HFFc6 (cell line): ENCODE results near the gene PRKCE. TPM values are rescaled to one million over a fixed set of nuclear protein-coding genes. Genes with fewer than 3 reads are reported as not detected.

Experiments used
- DNase-seq: peaks from one replicate; pipeline ENCODE4 v3.0.0-alpha.2; 2018
- H3K27ac Mint-ChIP-seq: 2 replicates; pipeline ENCODE4 v1.8.0; 2020; ENCODE audit warnings: mild to moderate bottlenecking, mixed read lengths
- H3K27me3 Mint-ChIP-seq: 2 replicates; pipeline ENCODE4 v1.8.0; 2021; ENCODE audit warnings: mild to moderate bottlenecking, moderate library complexity, mixed read lengths; ENCODE audit not compliant: insufficient read depth
- H3K36me3 Mint-ChIP-seq: 2 replicates; pipeline ENCODE4 v1.8.0; 2021; ENCODE audit warnings: low read depth, mixed read lengths
- H3K4me1 Mint-ChIP-seq: 2 replicates; pipeline ENCODE4 v1.8.0; 2020; ENCODE audit warnings: low read depth, mixed read lengths
- H3K4me3 Mint-ChIP-seq: 2 replicates; pipeline ENCODE4 v1.8.0; 2020; ENCODE audit warnings: mild to moderate bottlenecking, moderate library complexity, mixed read lengths
- H3K9me3 Mint-ChIP-seq: 2 replicates; pipeline ENCODE4 v1.8.0; 2020; ENCODE audit warnings: mild to moderate bottlenecking, mixed read lengths
- total RNA-seq, 6 experiments: library from RNA; stranded (reverse); fragmentation: NEBNext Ultra II Directional; extraction: Animal tissue kit (Norgen Biotek cat#: 25700); gene quantifications; 2 replicates in 1 of 6; 3 replicates in 5 of 6; pipeline ENCODE4 v1.2.3, GENCODE V29; 2021
- TF ChIP-seq, protein P1 (sequence below): fragments of 200-600 bp; sonication (generic); IDR thresholded peaks from 2 replicates; pipeline ENCODE4 v1.5.0; 2021; ENCODE audit warnings: antibody characterized with exemption, mild to moderate bottlenecking

Gene PRKCE
- total RNA-seq, 6 experiments from 2014 or later = 10.8 to 13.7 (median 12.0) TPM

DNA sequence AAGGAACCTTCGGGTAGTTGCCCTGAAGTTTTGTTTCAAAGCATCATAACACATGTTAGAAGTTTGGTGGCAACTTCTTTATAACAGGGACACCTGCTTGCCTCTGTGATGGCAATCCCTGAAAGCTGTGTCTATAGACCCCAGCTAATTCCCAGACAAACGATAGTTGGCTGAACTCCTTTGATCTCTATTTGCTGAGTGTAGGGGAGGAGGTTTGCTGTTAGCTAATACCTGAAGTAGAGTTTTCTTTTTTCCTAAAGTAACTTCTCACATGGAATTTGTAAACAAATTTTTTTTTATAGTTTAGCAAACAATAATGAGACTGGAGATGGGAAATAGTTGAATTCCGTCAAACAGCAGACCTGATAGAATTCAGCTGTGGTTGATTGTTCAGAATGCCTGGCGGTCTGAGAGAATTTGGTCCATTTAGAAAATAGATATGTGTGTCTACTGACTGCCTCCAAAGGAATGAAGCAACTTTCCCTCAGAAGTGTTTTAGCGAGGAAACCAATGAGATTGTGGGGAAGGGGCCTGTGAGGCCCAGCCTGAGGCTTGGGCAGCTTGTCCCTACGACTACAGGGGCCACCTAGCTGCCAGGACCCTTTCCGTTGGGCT, 522.3 kb downstream of the PRKCE start:
- H3K27ac Mint-ChIP-seq = no peak overlapping the region
- H3K27me3 Mint-ChIP-seq = peaks cover 2% of the 10 kb centered on the region
- peaks cover 10% of the 10 kb centered on the region; the same call in 1 of the 2 replicates for H3K36me3 Mint-ChIP-seq
- H3K9me3 Mint-ChIP-seq = no peaks in the 10 kb centered on the region
- TF ChIP-seq, protein P1, sequence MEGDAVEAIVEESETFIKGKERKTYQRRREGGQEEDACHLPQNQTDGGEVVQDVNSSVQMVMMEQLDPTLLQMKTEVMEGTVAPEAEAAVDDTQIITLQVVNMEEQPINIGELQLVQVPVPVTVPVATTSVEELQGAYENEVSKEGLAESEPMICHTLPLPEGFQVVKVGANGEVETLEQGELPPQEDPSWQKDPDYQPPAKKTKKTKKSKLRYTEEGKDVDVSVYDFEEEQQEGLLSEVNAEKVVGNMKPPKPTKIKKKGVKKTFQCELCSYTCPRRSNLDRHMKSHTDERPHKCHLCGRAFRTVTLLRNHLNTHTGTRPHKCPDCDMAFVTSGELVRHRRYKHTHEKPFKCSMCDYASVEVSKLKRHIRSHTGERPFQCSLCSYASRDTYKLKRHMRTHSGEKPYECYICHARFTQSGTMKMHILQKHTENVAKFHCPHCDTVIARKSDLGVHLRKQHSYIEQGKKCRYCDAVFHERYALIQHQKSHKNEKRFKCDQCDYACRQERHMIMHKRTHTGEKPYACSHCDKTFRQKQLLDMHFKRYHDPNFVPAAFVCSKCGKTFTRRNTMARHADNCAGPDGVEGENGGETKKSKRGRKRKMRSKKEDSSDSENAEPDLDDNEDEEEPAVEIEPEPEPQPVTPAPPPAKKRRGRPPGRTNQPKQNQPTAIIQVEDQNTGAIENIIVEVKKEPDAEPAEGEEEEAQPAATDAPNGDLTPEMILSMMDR = no peak
- no peak overlapping the region for H3K4me3 Mint-ChIP-seq
- DNase-seq = no peak
- H3K4me1 Mint-ChIP-seq = peaks cover 71% of the 10 kb centered on the region

- peaks cover 10% of the 10 kb centered on the region; the same call in 1 of the 2 replicates for H3K36me3 Mint-ChIP-seq
- peaks cover 72% of the 10 kb centered on the region for H3K4me1 Mint-ChIP-seq
- TF ChIP-seq, protein P1 = no peak
- H3K27ac Mint-ChIP-seq = peak overlapping the region; percentile 31; the same call in 1 of the 2 replicates
- H3K4me3 Mint-ChIP-seq = no peak overlapping the region
- no peak for DNase-seq
- H3K27me3 Mint-ChIP-seq = peaks cover 2% of the 10 kb centered on the region
- H3K9me3 Mint-ChIP-seq = no peaks in the 10 kb centered on the region
Measured at GRCh38 chr2:46174345-46175170, 523.1 kb downstream of the PRKCE start.

GRCh38 chr2:46175419-46175818, 523.9 kb downstream of the PRKCE start:
- peak; percentile 26 for DNase-seq
- no peaks in the 10 kb centered on the region for H3K9me3 Mint-ChIP-seq
- H3K4me1 Mint-ChIP-seq = peaks cover 72% of the 10 kb centered on the region
- TF ChIP-seq, protein P1 = no peak
- peaks cover 2% of the 10 kb centered on the region for H3K27me3 Mint-ChIP-seq
- H3K4me3 Mint-ChIP-seq = no peak overlapping the region
- H3K36me3 Mint-ChIP-seq = peaks cover 10% of the 10 kb centered on the region; the same call in 1 of the 2 replicates
- H3K27ac Mint-ChIP-seq = no peak overlapping the region

DNA sequence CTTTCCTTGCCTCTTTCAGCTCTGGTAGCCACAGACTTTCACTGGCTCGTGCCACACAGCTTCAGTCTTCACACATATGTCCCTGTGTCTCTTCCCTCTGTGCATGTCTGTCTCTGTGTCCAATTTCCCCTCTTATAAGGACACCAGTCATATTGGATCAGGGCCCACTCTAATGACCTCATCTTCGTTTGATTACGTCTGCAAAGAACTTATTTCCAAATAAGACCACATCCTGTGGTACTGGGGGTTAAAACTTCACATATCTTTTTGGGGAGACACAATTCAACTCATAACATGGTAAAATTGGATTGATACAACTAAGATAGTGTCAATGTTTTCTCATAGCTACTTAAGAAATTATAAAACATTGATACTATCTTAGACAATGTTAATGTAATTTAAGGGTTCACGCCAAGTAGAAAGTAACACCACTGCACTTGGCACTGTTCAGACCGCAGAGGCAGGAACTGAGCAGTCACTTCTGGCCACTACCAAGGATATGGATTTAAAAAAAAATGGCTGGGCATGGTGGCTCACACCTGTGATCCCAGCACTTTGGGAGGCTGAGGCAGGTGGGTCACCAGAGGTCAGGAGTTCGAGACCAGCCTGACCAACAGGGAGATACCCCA, 526.1 kb downstream of the PRKCE start:
- TF ChIP-seq, protein P1 = no peak
- peak overlapping the region; percentile 45 for H3K27ac Mint-ChIP-seq
- no peak for DNase-seq
- no peak overlapping the region for H3K4me3 Mint-ChIP-seq
- H3K9me3 Mint-ChIP-seq = no peaks in the 10 kb centered on the region
- peaks cover 2% of the 10 kb centered on the region for H3K27me3 Mint-ChIP-seq
- H3K4me1 Mint-ChIP-seq = peaks cover 54% of the 10 kb centered on the region
- peaks cover 12% of the 10 kb centered on the region for H3K36me3 Mint-ChIP-seq

- peak overlapping the region; percentile 47 for H3K4me3 Mint-ChIP-seq
- H3K9me3 Mint-ChIP-seq = no peaks in the 10 kb centered on the region
- H3K36me3 Mint-ChIP-seq = peaks cover 19% of the 10 kb centered on the region
- peaks cover 54% of the 10 kb centered on the region for H3K4me1 Mint-ChIP-seq
- peak overlapping the region; percentile 98 for H3K27ac Mint-ChIP-seq
- TF ChIP-seq, protein P1 = no peak
- peaks cover 2% of the 10 kb centered on the region for H3K27me3 Mint-ChIP-seq
- peak; percentile 94 for DNase-seq
Measured at GRCh38 chr2:46179037-46179621, 527.7 kb downstream of the PRKCE start.
